D721Med (cell line): ENCODE measurements around the gene SLC26A8.

ENCODE experiments used
- DNase-seq: peaks from one replicate; pipeline ENCODE4 v3.0.0; 2011; ENCODE audit warnings: low spot score; ENCODE audit not compliant: insufficient read length
- FAIRE-seq: peaks from 2 replicates; lab custom pipeline; 2011; peaks lifted over from hg19 to GRCh38; lab: Jason Lieb, UNC
- TF ChIP-seq, protein P1 (sequence below): IDR thresholded peaks from 2 replicates; pipeline ENCODE4 v1.5.1; 2012; ENCODE audit warnings: mild to moderate bottlenecking, control low read depth; ENCODE audit not compliant: insufficient read depth; ENCODE audit errors: missing control alignments

The SLC26A8 gene, protein sequence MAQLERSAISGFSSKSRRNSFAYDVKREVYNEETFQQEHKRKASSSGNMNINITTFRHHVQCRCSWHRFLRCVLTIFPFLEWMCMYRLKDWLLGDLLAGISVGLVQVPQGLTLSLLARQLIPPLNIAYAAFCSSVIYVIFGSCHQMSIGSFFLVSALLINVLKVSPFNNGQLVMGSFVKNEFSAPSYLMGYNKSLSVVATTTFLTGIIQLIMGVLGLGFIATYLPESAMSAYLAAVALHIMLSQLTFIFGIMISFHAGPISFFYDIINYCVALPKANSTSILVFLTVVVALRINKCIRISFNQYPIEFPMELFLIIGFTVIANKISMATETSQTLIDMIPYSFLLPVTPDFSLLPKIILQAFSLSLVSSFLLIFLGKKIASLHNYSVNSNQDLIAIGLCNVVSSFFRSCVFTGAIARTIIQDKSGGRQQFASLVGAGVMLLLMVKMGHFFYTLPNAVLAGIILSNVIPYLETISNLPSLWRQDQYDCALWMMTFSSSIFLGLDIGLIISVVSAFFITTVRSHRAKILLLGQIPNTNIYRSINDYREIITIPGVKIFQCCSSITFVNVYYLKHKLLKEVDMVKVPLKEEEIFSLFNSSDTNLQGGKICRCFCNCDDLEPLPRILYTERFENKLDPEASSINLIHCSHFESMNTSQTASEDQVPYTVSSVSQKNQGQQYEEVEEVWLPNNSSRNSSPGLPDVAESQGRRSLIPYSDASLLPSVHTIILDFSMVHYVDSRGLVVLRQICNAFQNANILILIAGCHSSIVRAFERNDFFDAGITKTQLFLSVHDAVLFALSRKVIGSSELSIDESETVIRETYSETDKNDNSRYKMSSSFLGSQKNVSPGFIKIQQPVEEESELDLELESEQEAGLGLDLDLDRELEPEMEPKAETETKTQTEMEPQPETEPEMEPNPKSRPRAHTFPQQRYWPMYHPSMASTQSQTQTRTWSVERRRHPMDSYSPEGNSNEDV

DNA sequence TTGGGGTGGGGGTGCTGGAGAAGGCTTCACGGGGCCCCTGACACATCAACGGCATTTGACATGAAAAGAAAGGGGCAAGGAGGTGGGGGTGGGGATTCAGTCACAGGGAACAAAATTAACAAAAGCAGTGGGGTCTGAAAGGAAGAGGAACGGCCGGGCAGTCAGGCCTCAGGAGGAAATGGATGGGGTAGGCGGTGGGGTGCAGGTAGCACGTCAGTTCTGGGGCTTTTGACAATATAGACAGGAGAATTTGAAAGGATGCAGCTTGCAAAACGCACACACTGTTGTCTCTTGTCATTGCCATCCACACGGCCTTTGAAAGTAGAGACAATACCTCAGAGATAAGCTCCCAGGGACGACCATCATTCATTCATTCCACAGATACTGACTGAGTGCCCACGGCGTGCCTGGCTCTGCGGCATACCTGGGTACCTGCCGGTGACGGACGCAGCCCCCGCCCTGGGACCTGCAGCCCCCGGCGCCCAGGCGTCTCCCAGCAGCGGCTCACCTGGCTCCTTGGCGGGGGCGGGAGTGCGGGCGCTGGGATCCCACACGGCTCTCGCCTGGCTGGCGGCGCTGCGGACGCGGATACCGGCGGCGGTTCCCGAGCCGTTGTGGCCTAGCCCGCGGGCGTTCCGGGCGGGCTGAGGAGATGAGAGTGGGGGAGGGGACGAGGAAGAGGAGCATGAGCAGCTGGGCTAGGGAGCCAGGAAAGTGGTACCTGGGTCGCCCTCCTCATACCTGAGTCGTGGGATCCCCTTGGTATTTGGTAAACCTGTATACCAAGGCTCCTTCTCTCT, at the start of gene SLC26A8:
TSS of gene SLC26A8 (minus strand) at position 646 of the 800 bp plus-strand sequence. CDS start 4,934 bp downstream, outside the sequence.
- TF ChIP-seq, protein P1, sequence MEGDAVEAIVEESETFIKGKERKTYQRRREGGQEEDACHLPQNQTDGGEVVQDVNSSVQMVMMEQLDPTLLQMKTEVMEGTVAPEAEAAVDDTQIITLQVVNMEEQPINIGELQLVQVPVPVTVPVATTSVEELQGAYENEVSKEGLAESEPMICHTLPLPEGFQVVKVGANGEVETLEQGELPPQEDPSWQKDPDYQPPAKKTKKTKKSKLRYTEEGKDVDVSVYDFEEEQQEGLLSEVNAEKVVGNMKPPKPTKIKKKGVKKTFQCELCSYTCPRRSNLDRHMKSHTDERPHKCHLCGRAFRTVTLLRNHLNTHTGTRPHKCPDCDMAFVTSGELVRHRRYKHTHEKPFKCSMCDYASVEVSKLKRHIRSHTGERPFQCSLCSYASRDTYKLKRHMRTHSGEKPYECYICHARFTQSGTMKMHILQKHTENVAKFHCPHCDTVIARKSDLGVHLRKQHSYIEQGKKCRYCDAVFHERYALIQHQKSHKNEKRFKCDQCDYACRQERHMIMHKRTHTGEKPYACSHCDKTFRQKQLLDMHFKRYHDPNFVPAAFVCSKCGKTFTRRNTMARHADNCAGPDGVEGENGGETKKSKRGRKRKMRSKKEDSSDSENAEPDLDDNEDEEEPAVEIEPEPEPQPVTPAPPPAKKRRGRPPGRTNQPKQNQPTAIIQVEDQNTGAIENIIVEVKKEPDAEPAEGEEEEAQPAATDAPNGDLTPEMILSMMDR, result no peak
- no peak for FAIRE-seq
- no peak for DNase-seq

DNA sequence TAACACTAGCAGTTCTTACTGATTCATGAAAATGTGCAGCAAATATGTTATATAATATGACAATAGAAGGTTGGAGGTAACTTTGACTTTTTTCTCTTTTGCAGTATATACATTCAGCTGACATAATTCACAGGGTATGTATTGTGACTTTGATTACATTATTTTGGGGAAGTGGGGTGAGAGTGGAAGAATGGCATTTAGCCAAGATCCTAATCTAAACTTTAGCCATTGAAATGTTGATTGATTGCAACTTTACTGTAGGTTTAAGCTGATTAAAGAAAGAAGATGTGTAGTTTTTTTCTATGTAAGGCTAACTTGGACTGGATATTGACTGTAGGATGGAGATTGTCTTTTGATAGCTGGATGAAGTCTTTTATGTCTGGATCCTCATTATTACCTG, 49.1 kb upstream of the SLC26A8 start:
- TF ChIP-seq, protein P1, result no peak
- DNase-seq (no peak), FAIRE-seq (no peak)

DNA sequence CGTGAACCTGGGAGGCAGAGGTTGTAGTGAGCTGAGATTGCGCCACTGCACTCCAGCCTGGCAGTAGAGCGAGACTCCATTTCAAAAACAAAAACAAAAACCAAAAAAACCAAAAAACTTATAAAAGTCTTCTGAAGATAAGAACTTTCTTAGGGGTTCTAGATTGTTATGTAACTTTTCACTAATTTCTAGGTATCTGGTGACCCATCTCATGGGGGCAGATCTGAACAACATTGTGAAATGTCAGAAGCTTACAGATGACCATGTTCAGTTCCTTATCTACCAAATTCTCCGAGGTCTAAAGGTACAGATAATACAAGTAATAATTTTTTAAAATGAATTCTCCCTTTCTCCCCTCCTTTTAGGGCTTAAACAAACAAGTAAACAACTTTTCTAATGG, 48.2 kb upstream of the SLC26A8 start:
- DNase-seq, result no peak
- TF ChIP-seq, protein P1, result no peak
- FAIRE-seq, result no peak

DNA sequence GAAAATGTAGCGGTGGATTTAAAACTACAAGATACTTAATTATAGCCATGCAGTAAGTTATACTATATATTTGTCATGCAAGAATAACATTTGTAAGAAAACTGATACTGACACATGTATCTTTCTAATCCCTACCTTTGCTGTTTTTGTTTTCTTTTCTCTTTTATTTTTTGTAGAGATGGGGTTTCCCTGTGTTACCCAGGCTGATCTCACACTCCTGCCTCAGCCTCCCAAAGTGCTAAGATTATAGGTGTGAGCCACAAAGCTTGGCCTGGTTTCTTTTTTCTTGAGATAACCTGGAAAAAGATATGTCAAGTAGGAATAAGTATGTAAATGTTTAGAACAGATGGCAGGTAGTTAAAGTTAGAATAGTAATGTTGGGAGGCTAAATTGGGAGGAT, 47.3 kb upstream of the SLC26A8 start:
- FAIRE-seq (no peak), DNase-seq (no peak)
- TF ChIP-seq, protein P1, result no peak

DNA sequence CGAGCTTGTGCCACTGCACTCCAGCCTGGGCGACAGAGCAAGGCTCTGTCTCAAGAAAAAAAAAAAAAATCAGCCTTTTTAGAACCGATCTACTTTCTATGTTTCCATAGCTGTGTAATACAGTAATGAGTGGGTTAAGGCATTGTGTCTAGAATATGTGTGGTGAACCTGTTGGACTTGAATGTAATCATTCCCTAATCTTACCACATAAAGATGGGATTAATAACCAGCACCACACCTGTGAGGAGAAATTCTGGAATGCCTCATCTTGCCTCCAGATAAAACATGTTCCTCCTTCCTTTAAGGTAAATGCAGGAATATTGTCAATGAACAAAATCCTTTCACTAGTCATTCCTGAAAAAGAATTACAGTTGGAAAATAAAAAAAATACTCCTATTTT, 46.8 kb upstream of the SLC26A8 start:
- FAIRE-seq (no peak), DNase-seq (no peak)
- TF ChIP-seq, protein P1, result no peak

DNA sequence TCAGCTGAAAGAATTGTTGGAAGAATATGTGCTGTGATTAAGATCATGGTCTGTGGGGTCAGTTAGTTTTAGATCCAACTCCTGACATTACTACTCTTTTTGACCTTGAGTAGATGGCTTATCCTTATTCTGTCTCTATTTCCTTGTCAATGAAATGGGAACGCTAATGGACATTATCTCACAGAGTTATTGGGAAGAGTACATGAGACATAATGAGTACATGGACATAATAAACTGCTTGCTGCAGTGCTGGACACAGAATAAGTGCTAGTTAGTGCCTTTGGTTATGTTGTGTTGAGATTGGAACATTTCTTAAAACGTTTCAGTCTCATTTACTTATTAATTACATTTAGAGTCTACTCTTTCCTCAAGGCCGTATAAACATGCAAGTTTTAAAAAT, 45.8 kb upstream of the SLC26A8 start:
- no peak for FAIRE-seq
- DNase-seq, result no peak
- TF ChIP-seq, protein P1, result no peak
